Measurements from ENCODE around the gene GIT1. TPM values are rescaled to one million over a fixed set of nuclear protein-coding genes. Genes with fewer than 3 reads are reported as not detected.

Gene GIT1
- total RNA-seq, 1 donor from 2014 or later = 81.0 TPM

DNA sequence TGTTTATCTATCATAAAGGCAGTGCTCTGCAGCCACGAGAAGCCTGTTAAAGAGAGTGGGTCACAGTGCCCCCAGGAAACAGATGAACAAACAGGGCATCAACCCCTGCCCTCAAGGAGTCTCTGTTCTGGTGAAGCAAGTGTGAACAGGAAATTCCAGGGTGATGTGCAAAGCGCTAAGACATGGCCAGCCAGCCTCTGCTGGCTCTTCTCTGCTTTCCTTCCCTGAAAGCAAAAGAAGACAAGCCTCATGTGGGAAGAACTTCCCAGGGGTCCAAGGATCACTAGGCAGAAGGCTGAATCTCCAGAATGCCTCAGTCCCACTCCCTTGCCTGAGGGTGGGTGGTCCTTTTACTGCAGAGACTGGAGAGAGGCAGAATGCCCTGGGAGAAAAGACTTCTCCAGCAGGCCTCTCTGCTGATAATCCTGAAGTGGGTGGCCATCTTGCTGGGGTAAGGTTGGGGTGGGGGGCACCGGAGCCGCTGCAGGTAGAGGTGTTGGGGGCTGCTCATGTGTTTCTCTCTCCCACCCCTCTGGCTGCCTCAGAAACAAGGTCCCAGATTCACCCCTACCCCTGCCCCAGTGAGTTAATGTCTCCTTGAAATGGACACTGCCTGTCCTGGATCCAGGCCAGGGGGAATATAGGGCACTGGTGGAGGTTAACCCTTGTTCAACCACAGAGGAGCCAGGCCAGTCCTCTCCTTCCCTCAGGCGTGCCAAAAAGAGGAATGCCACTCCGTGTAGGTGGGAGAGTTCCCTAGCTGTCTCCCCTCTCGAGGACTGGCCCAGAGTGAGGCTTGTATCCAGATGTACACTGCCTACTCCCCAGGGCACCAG lies 5.9 kb upstream of the GIT1 start:
- no peak for DNase-seq (ENCODE audit: low spot score)
- Mint-ChIP-seq H3K4me3 (peak overlapping the region; percentile 37), H3K9me3 (no peaks in the 10 kb centered on the region), H3K27ac (no peak overlapping the region), H3K4me1 (ENCODE audit: low read depth) (peaks cover 25% of the 10 kb centered on the region), H3K36me3 (ENCODE audit: low read depth) (no peaks in the 10 kb centered on the region), H3K27me3 (ENCODE audit: insufficient read depth) (no peaks in the 10 kb centered on the region)
- intact Hi-C loops (cut with micrococcal nuclease) = no loop called here

- Mint-ChIP-seq H3K36me3 (ENCODE audit: low read depth) (no peaks in the 10 kb centered on the region), H3K27me3 (ENCODE audit: insufficient read depth) (no peaks in the 10 kb centered on the region), H3K9me3 (no peaks in the 10 kb centered on the region), H3K4me3 (peak overlapping the region; percentile 80), H3K4me1 (ENCODE audit: low read depth) (peaks cover 25% of the 10 kb centered on the region), H3K27ac (no peak overlapping the region)
- intact Hi-C loops (cut with micrococcal nuclease) = no loop called here
- DNase-seq (ENCODE audit: low spot score) = no peak
Observed at GRCh38 chr17:29594519-29595090, 5.2 kb upstream of the GIT1 start.

DNA sequence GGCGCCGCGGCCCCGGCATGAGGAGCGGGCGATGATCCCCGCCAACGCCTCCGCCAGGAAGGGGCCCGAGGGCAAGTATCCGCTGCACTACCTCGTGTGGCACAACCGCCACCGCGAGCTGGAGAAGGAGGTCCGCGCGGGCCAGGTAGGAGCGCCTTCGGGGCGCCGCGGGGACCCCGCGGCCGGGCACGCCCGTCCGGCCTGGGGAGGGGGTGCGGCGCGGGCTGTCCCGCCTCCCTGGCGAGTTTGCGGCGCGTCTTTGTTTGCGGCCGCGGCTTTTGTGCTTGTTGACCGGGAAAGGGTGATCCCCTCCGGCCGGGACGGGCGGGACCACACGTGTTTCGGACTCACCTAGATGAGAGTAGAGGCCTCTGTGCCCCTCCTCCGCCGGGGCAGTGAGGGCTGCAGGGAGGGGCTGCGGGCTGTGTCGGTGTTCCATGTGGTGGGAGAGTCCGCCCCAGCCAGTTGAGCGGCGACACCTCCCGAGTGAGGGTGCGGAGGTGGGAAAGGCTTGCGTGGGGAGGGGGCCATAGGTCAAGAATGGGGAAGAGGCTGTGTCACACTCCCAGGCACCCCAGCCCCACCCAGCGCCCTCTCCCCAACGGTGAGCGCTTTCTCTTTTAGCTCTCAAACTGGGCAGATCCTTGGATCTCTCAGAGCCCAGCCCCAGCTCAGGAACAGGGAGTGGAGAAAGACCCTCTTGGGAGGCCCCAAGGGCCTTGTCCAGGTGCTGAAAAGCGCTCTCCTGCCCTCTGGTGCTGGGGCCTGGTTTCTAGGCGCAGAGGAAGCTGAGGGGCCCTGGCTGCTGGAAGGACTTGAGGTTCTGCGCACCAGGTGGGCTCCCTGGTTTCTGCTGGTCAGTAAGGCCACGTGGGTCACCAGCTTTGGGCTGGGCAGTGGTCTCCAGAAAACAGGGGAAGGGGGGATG lies 4.4 kb upstream of the GIT1 start:
- no peak overlapping the region for H3K27ac Mint-ChIP-seq

GRCh38 chr17:29592850-29593551 lies 3.6 kb upstream of the GIT1 start, which contains the start of gene ANKRD13B:
TSS of gene ANKRD13B (plus strand) at chr17:29593132. CDS start at chr17:29593622, 490 bp downstream.
- no peak for DNase-seq (ENCODE audit: low spot score)
- Mint-ChIP-seq H3K36me3 (ENCODE audit: low read depth) (no peaks in the 10 kb centered on the region), H3K27ac (no peak within 1 kb of the TSS), H3K27me3 (ENCODE audit: insufficient read depth) (no peaks in the 10 kb centered on the region), H3K4me3 (peak within 1 kb of the TSS; percentile 87), H3K9me3 (no peaks in the 10 kb centered on the region), H3K4me1 (ENCODE audit: low read depth) (peaks cover 31% of the 10 kb centered on the region)
- intact Hi-C loops (cut with micrococcal nuclease) = no loop called here

More for the DNA sequence above, 4.4 kb upstream of the GIT1 start:
- Mint-ChIP-seq H3K36me3 (ENCODE audit: low read depth) (no peaks in the 10 kb centered on the region), H3K4me3 (peak overlapping the region; percentile 80), H3K4me1 (ENCODE audit: low read depth) (peaks cover 25% of the 10 kb centered on the region), H3K9me3 (no peaks in the 10 kb centered on the region), H3K27me3 (ENCODE audit: insufficient read depth) (no peaks in the 10 kb centered on the region)
- no peak for DNase-seq (ENCODE audit: low spot score)
- intact Hi-C loops (cut with micrococcal nuclease) = no loop called here

GRCh38 chr17:29591737-29592608 lies 2.5 kb upstream of the GIT1 start:
- Mint-ChIP-seq H3K27ac (peak overlapping the region; percentile 80), H3K36me3 (ENCODE audit: low read depth) (no peaks in the 10 kb centered on the region), H3K9me3 (no peaks in the 10 kb centered on the region), H3K27me3 (ENCODE audit: insufficient read depth) (no peaks in the 10 kb centered on the region), H3K4me3 (peak overlapping the region; percentile 87), H3K4me1 (ENCODE audit: low read depth) (peaks cover 41% of the 10 kb centered on the region)
- DNase-seq (ENCODE audit: low spot score) = peak; percentile 78
- intact Hi-C loops (cut with micrococcal nuclease) = no loop called here

DNA sequence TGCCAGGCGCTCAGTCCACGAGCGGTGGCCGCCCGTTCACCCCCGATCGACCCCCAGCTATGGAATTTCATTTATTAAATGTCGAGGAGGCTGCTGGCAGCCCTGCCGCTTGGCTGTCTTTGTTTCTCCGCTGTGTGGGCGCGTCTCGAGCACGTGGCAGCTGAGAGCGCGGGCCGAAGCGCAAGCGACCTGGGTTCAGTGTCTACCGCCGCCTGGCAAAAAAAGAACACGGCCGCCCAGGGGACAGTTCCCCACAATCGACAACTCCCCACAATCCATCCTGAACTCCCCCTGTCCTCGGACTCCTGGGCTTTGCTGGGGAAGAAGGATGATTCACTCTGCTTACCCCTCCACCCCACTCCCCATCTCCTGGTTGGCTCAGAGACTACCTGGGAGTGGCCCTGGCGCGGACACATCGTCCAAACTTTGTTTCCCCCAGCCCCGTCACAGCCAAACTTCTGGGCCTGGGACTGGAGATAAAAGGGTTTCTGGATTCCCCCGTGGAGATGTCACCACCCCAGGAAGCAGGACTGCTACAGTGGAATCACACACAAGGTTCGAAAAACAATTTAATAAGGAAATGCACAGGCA lies 1.8 kb upstream of the GIT1 start:
- no peak for DNase-seq (ENCODE audit: low spot score)
- H3K27me3 Mint-ChIP-seq (ENCODE audit: insufficient read depth) = no peaks in the 10 kb centered on the region
- intact Hi-C loops (cut with micrococcal nuclease) = no loop called here
- H3K4me3 Mint-ChIP-seq = peak overlapping the region; percentile 87
- no peaks in the 10 kb centered on the region for H3K36me3 Mint-ChIP-seq (ENCODE audit: low read depth)
- no peaks in the 10 kb centered on the region for H3K9me3 Mint-ChIP-seq
- peaks cover 48% of the 10 kb centered on the region for H3K4me1 Mint-ChIP-seq (ENCODE audit: low read depth)
- H3K27ac Mint-ChIP-seq = peak overlapping the region; percentile 80

GRCh38 chr17:29590411-29591145 lies 1.1 kb upstream of the GIT1 start:
- no peaks in the 10 kb centered on the region for H3K36me3 Mint-ChIP-seq (ENCODE audit: low read depth)
- H3K9me3 Mint-ChIP-seq = no peaks in the 10 kb centered on the region
- no peaks in the 10 kb centered on the region for H3K27me3 Mint-ChIP-seq (ENCODE audit: insufficient read depth)
- H3K4me1 Mint-ChIP-seq (ENCODE audit: low read depth) = peaks cover 55% of the 10 kb centered on the region
- peak overlapping the region; percentile 29 for H3K27ac Mint-ChIP-seq
- no peak for DNase-seq (ENCODE audit: low spot score)
- peak overlapping the region; percentile 87 for H3K4me3 Mint-ChIP-seq
- intact Hi-C loops (cut with micrococcal nuclease) = no loop called here

GRCh38 chr17:29588562-29589411 lies 661 bp downstream of the GIT1 start:
- no peaks in the 10 kb centered on the region for H3K27me3 Mint-ChIP-seq (ENCODE audit: insufficient read depth)
- intact Hi-C loops (cut with micrococcal nuclease) = loop anchor here (1.0 to 2.0 kb wide), 4 partner anchors 8 to 340 kb away; partner anchors contain the start of gene TP53I13
- H3K4me3 Mint-ChIP-seq = peak overlapping the region; percentile 96
- no peaks in the 10 kb centered on the region for H3K9me3 Mint-ChIP-seq
- H3K36me3 Mint-ChIP-seq (ENCODE audit: low read depth) = no peaks in the 10 kb centered on the region
- DNase-seq (ENCODE audit: low spot score) = peak; percentile 42
- peaks cover 68% of the 10 kb centered on the region for H3K4me1 Mint-ChIP-seq (ENCODE audit: low read depth)
- H3K27ac Mint-ChIP-seq = peak overlapping the region; percentile 78

DNA sequence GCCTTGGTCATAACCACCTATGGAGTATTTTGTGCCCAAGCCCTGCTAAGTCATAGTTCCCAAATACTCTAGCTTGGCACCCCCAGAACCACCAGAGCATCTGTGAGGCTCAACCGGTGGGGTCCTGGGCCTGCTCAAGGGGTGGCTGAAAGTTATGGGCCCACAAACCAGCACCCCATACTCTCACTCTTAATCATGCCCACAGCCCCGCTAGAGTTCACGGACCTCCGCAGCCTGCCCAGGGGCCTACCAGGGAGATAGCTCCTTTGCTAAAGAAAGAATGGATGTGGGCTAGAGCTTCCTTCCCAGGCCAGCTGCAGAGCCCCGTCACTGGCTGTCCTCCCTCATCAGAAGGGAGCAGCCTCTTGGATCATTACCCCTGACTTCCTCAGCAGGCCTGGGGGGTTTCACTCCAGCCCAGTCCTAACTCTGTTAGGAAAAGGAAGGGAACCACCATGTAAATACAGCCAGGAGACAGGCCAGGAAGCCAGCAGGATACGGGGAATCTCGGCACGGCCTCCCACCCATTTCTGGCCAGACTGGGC lies 1.4 kb downstream of the GIT1 start:
- peak overlapping the region; percentile 78 for H3K27ac Mint-ChIP-seq
- intact Hi-C loops (cut with micrococcal nuclease) = loop anchor here (2.0 kb wide), 1 partner anchor 341 kb away; no protein-coding TSS in a partner anchor

DNA sequence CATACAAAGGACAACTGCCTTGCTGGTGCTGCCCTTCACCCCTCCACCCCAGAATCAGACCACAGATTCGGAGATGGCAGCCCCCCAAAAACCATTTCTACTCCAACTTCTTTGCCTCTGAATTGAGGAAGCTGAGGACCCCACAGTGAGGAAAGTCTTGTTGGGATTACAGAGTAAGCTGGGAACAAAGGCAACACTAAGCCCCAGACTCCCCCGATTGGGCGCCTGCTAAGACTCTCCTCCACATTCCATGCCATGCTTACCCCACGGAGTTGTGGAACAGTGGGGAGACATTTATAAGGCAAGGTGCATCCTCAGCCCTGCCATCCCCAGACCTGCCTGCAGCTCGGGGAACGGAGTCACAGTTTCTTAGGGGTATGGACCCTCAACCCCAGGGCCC lies 1.9 kb downstream of the GIT1 start:
- Mint-ChIP-seq H3K9me3 (no peaks in the 10 kb centered on the region), H3K27me3 (ENCODE audit: insufficient read depth) (no peaks in the 10 kb centered on the region), H3K36me3 (ENCODE audit: low read depth) (no peaks in the 10 kb centered on the region), H3K4me1 (ENCODE audit: low read depth) (peaks cover 70% of the 10 kb centered on the region), H3K27ac (no peak overlapping the region), H3K4me3 (peak overlapping the region; percentile 96)
- no peak for DNase-seq (ENCODE audit: low spot score)
- intact Hi-C loops (cut with micrococcal nuclease) = no loop called here

More for the DNA sequence above, 1.4 kb downstream of the GIT1 start:
- Mint-ChIP-seq H3K9me3 (no peaks in the 10 kb centered on the region), H3K36me3 (ENCODE audit: low read depth) (no peaks in the 10 kb centered on the region), H3K4me3 (peak overlapping the region; percentile 96), H3K27me3 (ENCODE audit: insufficient read depth) (no peaks in the 10 kb centered on the region), H3K4me1 (ENCODE audit: low read depth) (peaks cover 70% of the 10 kb centered on the region)
- DNase-seq (ENCODE audit: low spot score) = no peak

All from activated T-helper 1 cell treated with anti-CD3 and anti-CD28 coated beads, Interleukin-12 subunit alpha, Interleukin-12 subunit beta, Interleukin-2, Interleukin-4 antibody, amounts not matched to agents 30 ng/mL and 10 ng/mL and 1 ng/mL, durations not matched to agents 14 hours and 24 hours and 36 hours (primary cell).